PFSK-1 (cell line): Measurements from ENCODE around the gene ZNF408.

Experiments used
- FOXP2 ChIP-seq: optimal IDR thresholded peaks from 2 replicates; pipeline ENCODE3; 2011; ENCODE audit warnings: borderline replicate concordance, control low read depth, inconsistent platforms; ENCODE audit not compliant: insufficient read depth; ENCODE audit errors: extremely low read length, extremely low read depth
- POLR2AphosphoS5 ChIP-seq: IDR thresholded peaks from 2 replicates; pipeline ENCODE4 v1.6.1; 2012; ENCODE audit warnings: low read depth, mild to moderate bottlenecking, control low read depth, low read length, moderate library complexity
- REST ChIP-seq, 2 experiments: IDR thresholded peaks; 2 replicates each; pipeline versions ENCODE4 v1.6.1 to v1.8.0; 2011 to 2012; ENCODE audit warnings: low read depth in 2 of 2, low read length in 2 of 2, control low read depth in 1 of 2, inconsistent platforms in 1 of 2, mild to moderate bottlenecking in 1 of 2, moderate library complexity in 1 of 2; ENCODE audit not compliant: insufficient read depth in 1 of 2
- SIN3A ChIP-seq: IDR thresholded peaks from 2 replicates; pipeline ENCODE4 v1.6.1; 2012; ENCODE audit warnings: mild to moderate bottlenecking, low read length, moderate library complexity, borderline replicate concordance; ENCODE audit not compliant: insufficient read depth
- TAF1 ChIP-seq: IDR thresholded peaks from 2 replicates; pipeline ENCODE4 v1.6.1; 2012; ENCODE audit warnings: low read length, control low read depth, borderline replicate concordance; ENCODE audit not compliant: insufficient read depth

The ZNF408 gene

GRCh38 chr11:46690702-46691101, 10.1 kb upstream of the ZNF408 start:
- TF ChIP-seq TAF1 (no peak), FOXP2 (no peak)

- no peak for TF ChIP-seq SIN3A
- TF ChIP-seq TAF1: no peak
- no peak for TF ChIP-seq REST (IDR thresholded peaks at IDR 0.05; ENCODE audit: insufficient read depth in 1 of 2, low read depth in 2 of 2, low read length in 2 of 2)
- TF ChIP-seq POLR2AphosphoS5: no peak
- no peak for TF ChIP-seq FOXP2
These were observed 8.4 kb upstream of the ZNF408 start for GRCh38 chr11:46692450-46692849.

GRCh38 chr11:46693597-46694012, 7.2 kb upstream of the ZNF408 start:
- TF ChIP-seq TAF1 (no peak), POLR2AphosphoS5 (no peak), FOXP2 (no peak), SIN3A (no peak), REST (IDR thresholded peaks at IDR 0.05; ENCODE audit: insufficient read depth in 1 of 2, low read depth in 2 of 2, low read length in 2 of 2) (no peak)

GRCh38 chr11:46694072-46694471, 6.8 kb upstream of the ZNF408 start:
- TF ChIP-seq REST (IDR thresholded peaks at IDR 0.05; ENCODE audit: insufficient read depth in 1 of 2, low read depth in 2 of 2, low read length in 2 of 2) (no peak), TAF1 (no peak), POLR2AphosphoS5 (no peak)

GRCh38 chr11:46694607-46695006, 6.2 kb upstream of the ZNF408 start:
- TF ChIP-seq TAF1 (no peak), SIN3A (no peak), REST (IDR thresholded peaks at IDR 0.05; ENCODE audit: insufficient read depth in 1 of 2, low read depth in 2 of 2, low read length in 2 of 2) (no peak)
